Endothelial cell of umbilical vein (primary cell): ENCODE data around the gene TSC22D1.

Experiments used
- CTCF ChIP-seq, 2 donors: IDR thresholded peaks; 1 replicate in 1 of 2; 2 replicates in 1 of 2; pipeline ENCODE4 v1.5.1; 2011; ENCODE audit warnings: low read length in 2 of 2, mild to moderate bottlenecking in 2 of 2, moderate library complexity in 2 of 2, control low read depth in 1 of 2, inconsistent platforms in 1 of 2, low read depth in 1 of 2; ENCODE audit not compliant: insufficient read depth in 1 of 2; ENCODE audit errors: extremely low read depth in 1 of 2
- MAX ChIP-seq: IDR thresholded peaks from 2 replicates; pipeline ENCODE4 v1.6.1; 2011; ENCODE audit not compliant: insufficient read depth, insufficient read length

GRCh38 chr13:44426461-44426860 is 149.7 kb downstream of the TSC22D1 start:
- TF ChIP-seq MAX (no peak), CTCF (IDR thresholded peaks at IDR 0.05; ENCODE audit: extremely low read depth in 1 of 2, insufficient read depth in 1 of 2, low read depth in 1 of 2, low read length in 2 of 2) (no peak)
